UCSD-AML1 (cell line): Measurements from ENCODE around the gene VIPR2.
"Not testable (repeated sequence)": the region's sequence is repeated elsewhere in the genome, so short reads cannot be mapped to it uniquely, and the experiment has no call there.

ENCODE experiments used
- DNase-seq: peaks from one replicate; lab custom pipeline; 2025; ENCODE audit not compliant: unreplicated experiment; lab: John Stamatoyannopoulos, UW

VIPR2 gene

GRCh38 chr7:159105832-159106811, 38.5 kb downstream of the VIPR2 start:
- DNase-seq, result no peak

- DNase-seq, result no peak
Observed at GRCh38 chr7:159105066-159105780, 39.4 kb downstream of the VIPR2 start.

- no peak for DNase-seq
Observed at GRCh38 chr7:159104188-159104920, 40.3 kb downstream of the VIPR2 start.

GRCh38 chr7:159103382-159104187, 41.1 kb downstream of the VIPR2 start:
- no peak for DNase-seq

- DNase-seq, result no peak
Observed at GRCh38 chr7:159102681-159103381, 41.8 kb downstream of the VIPR2 start.

GRCh38 chr7:159101661-159102091, 43.0 kb downstream of the VIPR2 start:
- DNase-seq, result not testable (repeated sequence)

GRCh38 chr7:159101083-159101395, 43.6 kb downstream of the VIPR2 start:
- DNase-seq, result not testable (repeated sequence)

GRCh38 chr7:159100281-159101082, 44.2 kb downstream of the VIPR2 start:
- not testable (repeated sequence) for DNase-seq

- DNase-seq, result no peak
Observed at GRCh38 chr7:159099711-159100231, 44.9 kb downstream of the VIPR2 start.

- DNase-seq, result no peak
Observed at GRCh38 chr7:159098811-159099655, 45.6 kb downstream of the VIPR2 start.

GRCh38 chr7:159098424-159098786, 46.3 kb downstream of the VIPR2 start:
- no peak for DNase-seq

- DNase-seq, result no peak
Observed at GRCh38 chr7:159097661-159098423, 46.8 kb downstream of the VIPR2 start.

GRCh38 chr7:159096736-159097581, 47.7 kb downstream of the VIPR2 start:
- no peak for DNase-seq

- no peak for DNase-seq
Observed at GRCh38 chr7:159095979-159096411, 48.7 kb downstream of the VIPR2 start.

- DNase-seq, result no peak
Observed at GRCh38 chr7:159094919-159095915, 49.5 kb downstream of the VIPR2 start.
